Karpas-422 (cell line): ENCODE measurements around the gene PHKG2. TPM values are rescaled to one million over a fixed set of nuclear protein-coding genes. Genes with fewer than 3 reads are reported as not detected.

Experiments
- DNase-seq: peaks from one replicate; pipeline ENCODE4 v3.0.0-alpha.2; 2015
- H2AFZ ChIP-seq: fragments of 200-600 bp; sonication (generic); 2 replicates; pipeline ENCODE4 v1.6.1; 2014; ENCODE audit warnings: antibody characterized with exemption, low read length, mixed read lengths
- H3K27ac ChIP-seq: fragments of 200-600 bp; sonication (generic); 2 replicates; pipeline ENCODE4 v1.5.1; 2014; ENCODE audit warnings: mild to moderate bottlenecking, low read length, moderate library complexity
- H3K27me3 ChIP-seq: fragments of 200-600 bp; sonication (generic); 2 replicates; pipeline ENCODE4 v1.6.1; 2014; ENCODE audit warnings: low read length, mixed read lengths
- H3K36me3 ChIP-seq: fragments of 200-600 bp; sonication (generic); 2 replicates; pipeline ENCODE4 v1.6.1; 2014; ENCODE audit warnings: low read length, mixed read lengths; ENCODE audit not compliant: insufficient read depth
- H3K4me1 ChIP-seq: fragments of 200-600 bp; sonication (generic); 2 replicates; pipeline ENCODE4 v1.6.1; 2014; ENCODE audit warnings: mild to moderate bottlenecking, low read length, mixed read lengths
- H3K4me2 ChIP-seq: fragments of 200-600 bp; sonication (generic); 2 replicates; pipeline ENCODE4 v1.6.1; 2014; ENCODE audit warnings: low read length, low read depth, mild to moderate bottlenecking; ENCODE audit not compliant: poor library complexity, severe bottlenecking
- H3K4me3 ChIP-seq: fragments of 200-600 bp; sonication (generic); 2 replicates; pipeline ENCODE4 v1.5.1; 2014; ENCODE audit warnings: mild to moderate bottlenecking, antibody characterized with exemption, low read length, mixed read lengths
- H3K79me2 ChIP-seq: fragments of 200-600 bp; sonication (generic); 2 replicates; pipeline ENCODE4 v1.6.1; 2014; ENCODE audit warnings: mild to moderate bottlenecking, low read length, mixed read lengths
- H3K9ac ChIP-seq: fragments of 200-600 bp; sonication (generic); 2 replicates; pipeline ENCODE4 v1.6.0; 2014; ENCODE audit warnings: low read length
- H3K9me2 ChIP-seq: fragments of 200-600 bp; sonication (generic), shearing (Covaris generic); replicated peaks from 2 replicates; pipeline ENCODE4 v1.6.0; 2014; ENCODE audit warnings: mild to moderate bottlenecking, low read length, moderate library complexity; ENCODE audit not compliant: insufficient read depth
- H3K9me3 ChIP-seq: fragments of 300-700, 200-600 bp; sonication (generic); 2 replicates; pipeline ENCODE4 v1.6.1; 2014; ENCODE audit warnings: low read length, mixed read lengths
- H4K20me1 ChIP-seq: fragments of 200-600 bp; sonication (generic); 2 replicates; pipeline ENCODE4 v1.6.1; 2014; ENCODE audit warnings: mild to moderate bottlenecking, antibody characterized with exemption, low read length, low read depth; ENCODE audit not compliant: insufficient read depth
- total RNA-seq: library from RNA; depleted of rRNA; stranded (reverse); fragments of >200 nt; shearing (Covaris generic); gene quantifications from 2 replicates; pipeline ENCODE4 v1.2.3, GENCODE V29; 2014; ENCODE audit warnings: low replicate concordance

The PHKG2 gene
- total RNA-seq, 1 experiment from 2014 or later = 32.3 TPM

DNA sequence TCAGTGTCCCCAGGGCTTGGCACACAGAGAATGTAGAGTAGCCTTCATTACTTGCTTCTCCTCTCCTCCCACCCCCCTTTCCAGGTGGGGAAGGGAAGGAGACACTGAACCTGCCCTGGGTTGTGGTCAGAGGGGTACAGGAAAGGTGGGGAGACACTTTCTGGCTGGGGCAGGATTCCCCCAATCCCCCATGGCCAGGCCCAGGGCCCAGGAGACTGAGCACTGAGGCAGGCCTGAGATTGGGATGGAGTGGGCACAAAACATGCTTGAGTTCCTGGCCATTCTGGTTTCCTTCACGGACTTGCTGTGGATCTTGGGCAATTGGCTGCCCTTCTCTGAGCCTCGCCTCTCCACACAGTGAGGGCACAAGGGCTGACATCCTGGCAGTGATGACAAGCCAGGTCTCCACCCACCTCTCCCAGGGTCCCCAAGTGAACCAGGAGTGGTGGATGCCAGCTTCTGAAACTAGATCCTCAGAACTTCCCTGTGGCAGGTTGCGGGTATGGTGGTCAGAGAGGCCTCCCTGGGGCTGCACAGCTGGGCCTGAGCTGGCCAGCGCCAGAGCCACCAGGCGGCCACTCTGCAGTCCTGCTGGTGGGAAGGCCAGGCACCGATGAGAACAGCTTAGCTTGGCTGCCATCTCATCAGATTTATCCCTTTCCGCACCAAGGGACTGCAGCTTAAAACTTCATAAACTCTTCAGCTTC is 29.5 kb downstream of the PHKG2 start:
- Histone ChIP-seq H3K4me2 (no peak overlapping the region), H3K9ac (no peak overlapping the region), H3K4me3 (no peak overlapping the region)

GRCh38 chr16:30778549-30779244 is 30.5 kb downstream of the PHKG2 start:
- Histone ChIP-seq H4K20me1 (no peaks in the 10 kb centered on the region), H3K9me3 (no peaks in the 10 kb centered on the region), H3K36me3 (0 out of 2 replicates have a peak, but pooled peaks cover 4% of the 10 kb centered on the region), H3K27me3 (no peaks in the 10 kb centered on the region), H3K27ac (no peak overlapping the region), H3K9ac (no peak overlapping the region), H3K4me1 (no peaks in the 10 kb centered on the region), H3K9me2 (no peaks in the 10 kb centered on the region), H2AFZ (no peak overlapping the region), H3K4me3 (no peak overlapping the region), H3K4me2 (no peak overlapping the region), H3K79me2 (no peaks in the 10 kb centered on the region)
- no peak for DNase-seq

More for the DNA sequence above, 29.5 kb downstream of the PHKG2 start:
- H3K9me2 ChIP-seq = no peaks in the 10 kb centered on the region
- H3K79me2 ChIP-seq = no peaks in the 10 kb centered on the region
- H3K27ac ChIP-seq = no peak overlapping the region
- H4K20me1 ChIP-seq = no peaks in the 10 kb centered on the region
- no peak for DNase-seq
- H3K27me3 ChIP-seq = no peaks in the 10 kb centered on the region
- 0 out of 2 replicates have a peak, but pooled peaks cover 5% of the 10 kb centered on the region for H3K36me3 ChIP-seq
- no peak overlapping the region for H2AFZ ChIP-seq
- no peaks in the 10 kb centered on the region for H3K4me1 ChIP-seq
- no peaks in the 10 kb centered on the region for H3K9me3 ChIP-seq

DNA sequence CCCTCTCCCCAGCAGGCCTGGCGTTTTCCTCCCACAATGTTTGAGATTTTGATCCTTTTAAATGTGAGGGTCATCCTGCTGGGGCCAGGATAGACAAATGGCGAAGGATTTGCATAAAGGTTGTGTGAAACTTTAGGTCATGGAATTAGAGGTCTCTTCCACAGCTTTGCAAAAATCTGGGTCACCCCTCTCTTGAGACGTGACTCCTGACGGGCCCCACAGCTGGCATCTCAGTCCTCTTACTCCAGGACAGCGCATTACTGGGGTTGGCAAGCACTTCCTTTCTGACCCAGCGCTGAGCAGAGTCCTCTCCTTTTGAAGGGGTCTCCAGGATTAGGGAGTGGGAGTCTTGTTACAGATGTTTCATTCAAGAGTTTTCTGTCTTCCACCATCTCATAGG is 31.4 kb downstream of the PHKG2 start:
- Histone ChIP-seq H3K9me3 (no peaks in the 10 kb centered on the region), H2AFZ (no peak overlapping the region), H4K20me1 (no peaks in the 10 kb centered on the region), H3K9me2 (no peaks in the 10 kb centered on the region), H3K79me2 (no peaks in the 10 kb centered on the region), H3K4me1 (no peaks in the 10 kb centered on the region), H3K4me2 (no peak overlapping the region), H3K9ac (no peak overlapping the region), H3K4me3 (no peak overlapping the region), H3K27me3 (no peaks in the 10 kb centered on the region), H3K27ac (no peak overlapping the region), H3K36me3 (no peaks in the 10 kb centered on the region)
- no peak for DNase-seq

GRCh38 chr16:30780021-30780420 is 31.8 kb downstream of the PHKG2 start:
- Histone ChIP-seq H4K20me1 (no peaks in the 10 kb centered on the region), H3K4me2 (no peak overlapping the region), H3K27me3 (no peaks in the 10 kb centered on the region), H3K9ac (no peak overlapping the region), H3K79me2 (no peaks in the 10 kb centered on the region), H3K4me3 (no peak overlapping the region), H3K27ac (no peak overlapping the region), H2AFZ (no peak overlapping the region), H3K9me3 (no peaks in the 10 kb centered on the region), H3K4me1 (no peaks in the 10 kb centered on the region), H3K36me3 (no peaks in the 10 kb centered on the region), H3K9me2 (no peaks in the 10 kb centered on the region)
- DNase-seq = no peak

- H3K27ac ChIP-seq = no peak overlapping the region
- H3K36me3 ChIP-seq = no peaks in the 10 kb centered on the region
- H3K4me3 ChIP-seq = no peak overlapping the region
- H3K9me2 ChIP-seq = no peaks in the 10 kb centered on the region
- no peaks in the 10 kb centered on the region for H4K20me1 ChIP-seq
- H3K27me3 ChIP-seq = no peaks in the 10 kb centered on the region
- H2AFZ ChIP-seq = no peak overlapping the region
- no peaks in the 10 kb centered on the region for H3K9me3 ChIP-seq
- no peaks in the 10 kb centered on the region for H3K79me2 ChIP-seq
- H3K4me2 ChIP-seq = no peak overlapping the region
- peaks cover 5% of the 10 kb centered on the region; the same call in 1 of the 2 replicates for H3K4me1 ChIP-seq
- DNase-seq = no peak
- no peak overlapping the region for H3K9ac ChIP-seq
These were observed 32.3 kb downstream of the PHKG2 start for GRCh38 chr16:30780549-30780948.

DNA sequence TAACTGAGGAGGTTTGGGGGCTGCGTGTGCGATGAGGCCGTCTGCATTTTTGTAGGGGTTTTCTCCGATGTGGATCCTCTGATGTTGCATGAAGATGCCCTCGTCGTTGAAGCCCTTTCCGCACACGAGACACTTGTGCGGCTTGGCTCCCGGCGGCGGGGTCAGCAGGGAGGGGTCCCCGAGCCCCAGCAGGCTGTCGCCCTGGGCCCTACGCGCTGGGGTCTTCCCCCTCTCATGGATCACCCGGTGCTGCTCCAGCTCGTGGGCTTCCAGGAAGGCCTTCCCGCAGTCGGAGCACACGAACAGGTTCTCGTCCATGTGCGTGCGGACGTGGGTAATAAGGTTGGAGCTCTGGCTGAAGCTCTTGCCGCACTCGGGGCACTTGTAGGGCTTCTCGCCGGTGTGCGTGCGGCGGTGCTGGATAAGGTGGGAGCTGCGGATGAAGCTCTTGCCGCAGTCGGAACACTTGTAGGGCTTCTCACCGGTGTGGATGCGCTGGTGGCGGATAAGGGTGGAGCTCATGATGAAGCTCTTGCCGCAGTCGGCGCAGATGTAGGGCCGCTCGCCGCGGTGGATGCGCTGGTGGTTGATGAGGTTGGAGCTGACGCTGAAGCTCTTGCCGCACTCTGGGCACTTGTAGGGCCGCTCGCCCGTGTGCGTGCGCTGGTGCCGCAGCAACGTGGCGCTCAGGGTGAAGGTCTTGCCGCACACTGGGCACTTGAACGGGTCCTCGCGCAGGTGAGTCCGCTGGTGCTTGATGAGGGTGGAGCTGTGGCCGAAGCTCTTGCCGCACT is 34.5 kb downstream of the PHKG2 start:
- no peaks in the 10 kb centered on the region for H3K27me3 ChIP-seq
- no peaks in the 10 kb centered on the region for H3K36me3 ChIP-seq
- peaks cover 9% of the 10 kb centered on the region for H3K79me2 ChIP-seq
- no peak for DNase-seq
- no peak overlapping the region for H3K4me2 ChIP-seq
- no peaks in the 10 kb centered on the region for H3K9me2 ChIP-seq
- no peak overlapping the region for H2AFZ ChIP-seq
- H3K9ac ChIP-seq = no peak overlapping the region
- no peaks in the 10 kb centered on the region for H3K9me3 ChIP-seq
- H3K4me3 ChIP-seq = no peak overlapping the region
- H3K27ac ChIP-seq = no peak overlapping the region
- no peaks in the 10 kb centered on the region for H4K20me1 ChIP-seq
- H3K4me1 ChIP-seq = peaks cover 11% of the 10 kb centered on the region

DNA sequence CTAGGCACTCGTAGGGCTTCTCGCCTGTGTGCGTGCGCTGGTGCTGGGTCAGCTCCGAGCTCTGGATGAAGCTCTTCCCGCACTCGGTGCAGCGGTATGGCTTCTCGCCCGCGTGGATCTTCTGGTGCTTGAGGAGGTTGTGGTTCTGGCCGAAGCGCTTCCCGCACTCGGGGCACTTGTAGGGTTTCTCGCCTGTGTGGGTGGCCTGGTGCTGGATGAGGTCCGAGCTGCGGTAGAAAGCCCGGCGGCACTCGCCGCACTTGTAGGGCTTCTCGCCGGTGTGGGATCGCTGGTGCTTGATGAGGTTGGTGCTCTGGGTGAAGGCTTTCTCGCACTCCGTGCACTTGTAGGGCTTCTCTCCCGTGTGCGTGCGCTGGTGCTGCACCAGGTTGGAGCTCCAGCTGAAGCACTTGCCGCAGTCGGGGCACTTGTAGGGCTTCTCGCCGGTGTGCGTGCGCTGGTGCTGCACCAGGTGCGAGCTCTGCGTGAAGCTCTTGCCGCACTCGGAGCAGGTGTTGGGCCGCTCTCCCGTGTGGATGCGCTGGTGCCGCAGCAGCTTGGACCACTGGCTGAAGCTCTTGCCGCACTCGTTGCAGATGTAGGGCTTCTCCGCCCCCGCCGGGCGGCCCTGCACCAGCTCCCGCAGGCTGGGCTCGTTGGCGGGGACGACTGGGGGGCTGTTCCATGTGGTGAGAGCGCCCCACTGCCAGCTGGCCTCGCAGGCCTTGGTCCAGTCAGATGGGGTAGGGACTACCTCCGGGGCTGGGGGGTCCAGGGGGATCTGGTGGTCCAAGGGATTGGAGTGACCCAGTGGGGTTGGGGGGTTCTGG is 35.3 kb downstream of the PHKG2 start:
- H3K27me3 ChIP-seq = no peaks in the 10 kb centered on the region
- peaks cover 11% of the 10 kb centered on the region for H3K4me1 ChIP-seq
- H4K20me1 ChIP-seq = no peaks in the 10 kb centered on the region

More for the DNA sequence above, 35.3 kb downstream of the PHKG2 start:
- Histone ChIP-seq H3K36me3 (no peaks in the 10 kb centered on the region), H3K9ac (no peak overlapping the region), H3K4me2 (no peak overlapping the region), H3K27ac (no peak overlapping the region), H3K79me2 (peaks cover 9% of the 10 kb centered on the region), H3K9me3 (no peaks in the 10 kb centered on the region), H3K9me2 (no peaks in the 10 kb centered on the region), H2AFZ (no peak overlapping the region), H3K4me3 (no peak overlapping the region)
- DNase-seq = no peak
